ENCODE measurements around the gene CLRN1.

The CLRN1 gene

GRCh38 chr3:150985711-150986110 is 13.2 kb upstream of the CLRN1 start:
- DNase-seq = no peak
- no peaks in the 10 kb centered on the region for H3K9me3 ChIP-seq
- no peaks in the 10 kb centered on the region for H3K36me3 ChIP-seq
- H3K27me3 ChIP-seq = peaks cover 21% of the 10 kb centered on the region
- no peak for TF ChIP-seq CTCF (IDR thresholded peaks at IDR 0.05; ENCODE audit: low read depth, low read length)
- no peaks in the 10 kb centered on the region for H3K4me1 ChIP-seq
- H3K4me3 ChIP-seq (ENCODE audit: low read depth, low read length) = no peak overlapping the region

DNA sequence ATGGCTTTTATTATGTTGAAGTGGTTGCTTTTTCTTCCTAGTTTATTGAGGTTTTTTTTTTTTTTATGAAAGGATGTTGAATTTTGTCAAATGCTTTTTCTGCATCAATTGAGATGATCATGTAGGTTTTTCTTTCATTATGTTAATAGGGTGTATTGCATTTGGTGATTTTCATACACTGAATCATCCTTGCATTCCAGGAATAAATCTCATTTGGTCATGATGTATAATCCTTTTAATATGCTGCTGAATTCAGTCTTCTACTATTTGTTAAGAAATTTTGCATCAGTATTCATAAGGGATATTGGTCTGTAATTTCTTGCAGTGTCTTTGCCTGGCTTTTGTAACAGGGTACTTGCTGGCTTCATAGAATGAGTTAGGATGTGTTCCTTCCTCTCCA is 11.5 kb upstream of the CLRN1 start:
- Histone ChIP-seq H3K9me3 (no peaks in the 10 kb centered on the region), H3K4me1 (no peaks in the 10 kb centered on the region), H3K27me3 (peaks cover 20% of the 10 kb centered on the region), H3K4me3 (ENCODE audit: low read depth, low read length) (no peak overlapping the region), H3K36me3 (no peaks in the 10 kb centered on the region)
- DNase-seq = no peak
- no peak for TF ChIP-seq CTCF (IDR thresholded peaks at IDR 0.05; ENCODE audit: low read depth, low read length)

GRCh38 chr3:150978566-150979148 is 6.1 kb upstream of the CLRN1 start:
- TF ChIP-seq CTCF (IDR thresholded peaks at IDR 0.05; ENCODE audit: low read depth, low read length) = no peak
- H3K27me3 ChIP-seq = peaks cover 25% of the 10 kb centered on the region

GRCh38 chr3:150975992-150976368 is 3.5 kb upstream of the CLRN1 start:
- H3K4me3 ChIP-seq (ENCODE audit: low read depth, low read length) = no peak overlapping the region
- no peak for TF ChIP-seq CTCF (IDR thresholded peaks at IDR 0.05; ENCODE audit: low read depth, low read length)
- H3K4me1 ChIP-seq = no peaks in the 10 kb centered on the region
- H3K9me3 ChIP-seq = no peaks in the 10 kb centered on the region
- no peaks in the 10 kb centered on the region for H3K36me3 ChIP-seq
- H3K27me3 ChIP-seq = peaks cover 22% of the 10 kb centered on the region; the same call in 1 of the 2 replicates
- no peak for DNase-seq

More at GRCh38 chr3:150978566-150979148, 6.1 kb upstream of the CLRN1 start:
- H3K4me1 ChIP-seq = no peaks in the 10 kb centered on the region
- H3K4me3 ChIP-seq (ENCODE audit: low read depth, low read length) = no peak overlapping the region
- H3K9me3 ChIP-seq = no peaks in the 10 kb centered on the region
- DNase-seq = no peak
- H3K36me3 ChIP-seq = no peaks in the 10 kb centered on the region

DNA sequence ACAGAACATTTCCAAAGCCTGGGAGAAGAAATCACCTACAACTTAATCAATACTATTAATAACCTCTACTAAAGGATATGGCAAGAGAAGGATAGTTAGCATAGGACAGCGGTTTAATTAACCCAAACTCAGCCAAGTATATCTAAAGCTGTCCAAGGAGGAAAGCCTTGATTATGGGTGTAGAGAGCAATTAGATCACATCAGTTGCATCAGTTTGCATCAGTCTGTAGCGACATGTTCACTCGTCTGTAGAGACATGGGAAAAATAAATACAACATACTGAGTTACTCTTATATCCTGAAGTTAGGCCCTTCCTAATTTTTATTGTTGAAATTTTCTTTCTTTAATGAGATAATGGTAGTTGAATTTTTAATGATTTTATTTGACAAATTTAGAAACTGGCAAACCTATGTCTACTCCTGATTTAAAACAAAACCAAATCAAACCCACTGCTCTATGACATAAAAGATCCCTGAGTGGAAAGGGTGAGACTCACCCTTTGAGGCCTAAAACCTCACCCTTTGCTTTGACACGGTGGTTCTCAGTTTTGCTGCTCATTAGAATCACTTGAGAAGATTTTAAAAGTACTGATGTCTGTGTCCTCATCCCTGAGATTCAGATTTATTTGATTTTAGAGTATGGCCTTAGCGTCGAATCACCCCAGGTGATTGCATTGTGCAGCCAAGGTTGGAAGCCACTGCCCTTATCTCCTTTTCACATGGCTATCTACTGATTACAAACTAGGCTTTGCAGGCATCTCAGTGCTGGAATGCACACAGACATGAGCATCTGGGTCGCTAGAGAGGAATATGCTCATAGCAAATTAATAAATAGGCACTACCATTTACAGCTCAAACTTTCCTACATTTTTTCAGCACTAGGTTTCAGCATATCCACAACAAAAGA is 2.8 kb upstream of the CLRN1 start:
- Histone ChIP-seq H3K4me1 (no peaks in the 10 kb centered on the region), H3K27me3 (peaks cover 23% of the 10 kb centered on the region; the same call in 1 of the 2 replicates), H3K36me3 (no peaks in the 10 kb centered on the region), H3K4me3 (ENCODE audit: low read depth, low read length) (no peak overlapping the region), H3K9me3 (no peaks in the 10 kb centered on the region)
- TF ChIP-seq CTCF (IDR thresholded peaks at IDR 0.05; ENCODE audit: low read depth, low read length) = no peak
- DNase-seq = no peak
